Activated naive CD8-positive, alpha-beta T cell treated with anti-CD3 and anti-CD28 coated beads, Interleukin-2, amount 50 U/mL, for 24 hours (primary cell): ENCODE measurements around the gene PCOLCE2.
"Not testable (repeated sequence)": the region's sequence is repeated elsewhere in the genome, so short reads cannot be mapped to it uniquely, and the experiment has no call there.

Source experiments
- ATAC-seq: fragments of 150-1000 bp; cut with Tn5 transposase; one replicate; pipeline ENCODE4 v1.10.0; 2021
- DNase-seq: peaks from one replicate; pipeline ENCODE4 v3.0.0; 2021
- H3K27ac Mint-ChIP-seq: one replicate; pipeline ENCODE4 v1.8.0; 2021; ENCODE audit warnings: mild to moderate bottlenecking, mixed read lengths
- H3K27me3 Mint-ChIP-seq: one replicate; pipeline ENCODE4 v1.8.0; 2021; ENCODE audit warnings: mixed read lengths
- H3K36me3 Mint-ChIP-seq: one replicate; pipeline ENCODE4 v1.8.0; 2021; ENCODE audit warnings: low read depth, mixed read lengths
- H3K4me1 Mint-ChIP-seq: one replicate; pipeline ENCODE4 v1.8.0; 2021; ENCODE audit warnings: mixed read lengths
- H3K4me3 Mint-ChIP-seq: one replicate; pipeline ENCODE4 v1.8.0; 2021; ENCODE audit warnings: mild to moderate bottlenecking, moderate library complexity, mixed read lengths
- H3K9me3 Mint-ChIP-seq: one replicate; pipeline ENCODE4 v1.8.0; 2021; ENCODE audit warnings: mixed read lengths

PCOLCE2 gene

GRCh38 chr3:142888099-142888480 lies 793 bp downstream of the PCOLCE2 start:
- Mint-ChIP-seq H3K9me3 (no peaks in the 10 kb centered on the region), H3K4me3 (peak overlapping the region; percentile 71), H3K27ac (no peak overlapping the region), H3K36me3 (no peaks in the 10 kb centered on the region), H3K4me1 (peaks cover 11% of the 10 kb centered on the region), H3K27me3 (peaks cover 57% of the 10 kb centered on the region)
- peak; percentile 26 for ATAC-seq
- no peak for DNase-seq

GRCh38 chr3:142886940-142887339 lies 1.9 kb downstream of the PCOLCE2 start:
- peaks cover 53% of the 10 kb centered on the region for H3K27me3 Mint-ChIP-seq

GRCh38 chr3:142886021-142886420 lies 2.9 kb downstream of the PCOLCE2 start:
- no peak overlapping the region for H3K4me3 Mint-ChIP-seq
- H3K27me3 Mint-ChIP-seq: peaks cover 45% of the 10 kb centered on the region
- H3K4me1 Mint-ChIP-seq: peaks cover 11% of the 10 kb centered on the region
- no peaks in the 10 kb centered on the region for H3K9me3 Mint-ChIP-seq
- no peak for DNase-seq
- H3K27ac Mint-ChIP-seq: no peak overlapping the region
- H3K36me3 Mint-ChIP-seq: no peaks in the 10 kb centered on the region
- ATAC-seq: no peak

More at GRCh38 chr3:142886940-142887339, 1.9 kb downstream of the PCOLCE2 start:
- no peaks in the 10 kb centered on the region for H3K36me3 Mint-ChIP-seq
- ATAC-seq (no peak), DNase-seq (no peak)
- H3K9me3 Mint-ChIP-seq: no peaks in the 10 kb centered on the region
- H3K27ac Mint-ChIP-seq: no peak overlapping the region
- no peak overlapping the region for H3K4me3 Mint-ChIP-seq
- H3K4me1 Mint-ChIP-seq: peaks cover 11% of the 10 kb centered on the region

- H3K4me3 Mint-ChIP-seq: no peak overlapping the region
- peaks cover 42% of the 10 kb centered on the region for H3K27me3 Mint-ChIP-seq
- no peaks in the 10 kb centered on the region for H3K9me3 Mint-ChIP-seq
- H3K36me3 Mint-ChIP-seq: no peaks in the 10 kb centered on the region
- DNase-seq (no peak), ATAC-seq (no peak)
- peaks cover 9% of the 10 kb centered on the region for H3K4me1 Mint-ChIP-seq
- H3K27ac Mint-ChIP-seq: no peak overlapping the region
Measured at GRCh38 chr3:142884531-142884930, 4.4 kb downstream of the PCOLCE2 start.

DNA sequence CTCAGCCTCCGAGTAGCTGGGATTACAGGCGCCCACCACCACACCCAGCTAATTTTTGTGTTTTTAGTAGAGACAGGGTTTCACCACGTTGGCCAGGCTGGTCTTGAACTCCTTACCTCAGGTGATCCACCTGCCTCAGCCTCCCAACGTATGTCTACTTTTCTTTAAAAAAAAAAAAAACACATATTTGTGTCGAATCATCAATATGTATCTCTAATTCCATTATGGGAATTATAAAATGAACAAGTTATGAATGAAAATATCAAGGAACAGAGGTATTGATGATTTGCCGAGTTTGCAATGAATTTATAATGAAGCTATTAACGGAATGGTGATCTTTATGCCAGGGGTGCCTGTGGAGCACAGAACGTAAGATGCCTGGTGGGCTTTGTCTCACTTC lies 5.3 kb downstream of the PCOLCE2 start:
- peaks cover 41% of the 10 kb centered on the region for H3K27me3 Mint-ChIP-seq
- not testable (repeated sequence) for H3K36me3 Mint-ChIP-seq, ATAC-seq, H3K27ac Mint-ChIP-seq, H3K9me3 Mint-ChIP-seq, DNase-seq, H3K4me1 Mint-ChIP-seq, H3K4me3 Mint-ChIP-seq

DNA sequence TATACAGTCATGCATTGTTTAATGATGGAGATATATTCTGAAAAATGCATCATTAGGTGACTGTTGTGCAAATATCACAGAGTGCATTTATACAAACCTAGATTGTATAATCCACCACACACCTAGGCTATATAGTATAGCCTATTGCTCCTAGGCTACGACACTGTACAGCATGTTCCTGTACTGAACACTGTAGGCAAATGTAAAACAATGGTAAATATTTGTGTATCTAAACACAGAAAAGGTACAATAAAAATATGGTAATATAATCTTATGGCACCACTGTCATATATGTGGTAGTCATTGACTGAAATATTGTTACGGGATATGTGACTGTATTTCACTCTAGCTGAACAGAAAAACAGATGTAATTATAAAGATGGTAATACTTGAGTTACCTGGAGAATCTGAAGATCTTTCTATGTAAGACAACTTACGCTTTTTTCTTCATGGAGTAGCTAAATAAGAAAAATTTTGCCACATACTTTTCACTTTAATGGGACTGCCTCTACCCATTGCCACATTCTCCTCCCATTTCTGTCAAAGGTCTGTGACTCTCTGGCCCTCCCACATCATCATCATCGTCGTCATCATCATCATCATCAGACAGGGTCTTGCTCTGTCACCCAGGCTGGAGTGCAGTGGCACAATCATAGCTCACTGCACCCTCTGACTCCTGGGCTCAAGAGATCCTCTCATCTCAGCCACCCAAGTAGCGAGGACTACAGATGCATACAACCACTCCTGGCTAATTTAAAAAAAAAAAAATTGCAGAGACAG lies 7.2 kb downstream of the PCOLCE2 start:
- Mint-ChIP-seq H3K9me3 (no peaks in the 10 kb centered on the region), H3K4me1 (peaks cover 1% of the 10 kb centered on the region), H3K27me3 (peaks cover 29% of the 10 kb centered on the region), H3K27ac (no peak overlapping the region), H3K36me3 (no peaks in the 10 kb centered on the region), H3K4me3 (no peak overlapping the region)
- ATAC-seq (no peak), DNase-seq (no peak)

- DNase-seq (no peak), ATAC-seq (no peak)
- Mint-ChIP-seq H3K4me1 (peaks cover 10% of the 10 kb centered on the region), H3K27ac (no peak overlapping the region), H3K9me3 (no peaks in the 10 kb centered on the region), H3K4me3 (no peak overlapping the region), H3K36me3 (no peaks in the 10 kb centered on the region), H3K27me3 (peaks cover 12% of the 10 kb centered on the region)
Measured at GRCh38 chr3:142878649-142879300, 10.1 kb downstream of the PCOLCE2 start.

GRCh38 chr3:142876417-142876816 lies 12.5 kb downstream of the PCOLCE2 start:
- ATAC-seq (no peak), DNase-seq (no peak)
- H3K27me3 Mint-ChIP-seq: peaks cover 18% of the 10 kb centered on the region
- H3K4me3 Mint-ChIP-seq: no peak overlapping the region
- H3K4me1 Mint-ChIP-seq: peaks cover 10% of the 10 kb centered on the region
- no peak overlapping the region for H3K27ac Mint-ChIP-seq
- H3K9me3 Mint-ChIP-seq: no peaks in the 10 kb centered on the region
- no peaks in the 10 kb centered on the region for H3K36me3 Mint-ChIP-seq

DNA sequence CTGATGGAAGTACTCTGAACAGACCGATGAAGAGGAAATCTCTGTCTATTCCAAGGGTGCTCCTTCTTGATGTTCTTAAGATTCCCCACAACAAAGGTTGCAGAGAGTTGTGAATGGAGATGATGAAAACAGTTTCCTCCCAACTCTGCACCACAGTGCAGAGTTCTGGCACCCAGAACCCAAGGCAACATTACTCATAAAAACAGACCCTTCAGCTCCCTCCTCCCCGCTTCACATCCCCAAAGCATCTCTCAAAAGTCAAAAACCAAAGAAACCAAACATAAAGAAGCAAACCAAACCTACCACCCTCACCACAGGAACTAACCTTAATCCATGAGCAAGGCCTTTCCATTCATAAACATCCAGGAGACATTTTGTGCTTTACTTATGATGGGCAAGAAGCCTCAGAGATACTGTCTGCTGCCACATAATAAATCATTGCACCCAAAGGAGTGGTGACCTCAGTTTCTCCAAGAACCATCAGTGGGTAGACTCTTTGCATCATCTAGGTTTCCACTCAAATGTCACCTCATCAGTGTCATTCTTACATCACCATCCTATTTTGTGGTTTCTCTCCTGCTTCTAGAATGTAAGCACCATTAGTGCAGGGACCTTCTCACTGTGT lies 13.2 kb downstream of the PCOLCE2 start:
- DNase-seq (no peak), ATAC-seq (peak; percentile 87)
- H3K36me3 Mint-ChIP-seq: no peaks in the 10 kb centered on the region
- H3K4me1 Mint-ChIP-seq: peaks cover 10% of the 10 kb centered on the region
- peak overlapping the region; percentile 85 for H3K27ac Mint-ChIP-seq
- H3K9me3 Mint-ChIP-seq: no peaks in the 10 kb centered on the region
- peak overlapping the region; percentile 41 for H3K4me3 Mint-ChIP-seq
- peaks cover 18% of the 10 kb centered on the region for H3K27me3 Mint-ChIP-seq

- H3K27ac Mint-ChIP-seq: peak overlapping the region; percentile 85
- peaks cover 10% of the 10 kb centered on the region for H3K4me1 Mint-ChIP-seq
- DNase-seq (no peak), ATAC-seq (no peak)
- H3K36me3 Mint-ChIP-seq: no peaks in the 10 kb centered on the region
- H3K27me3 Mint-ChIP-seq: peaks cover 15% of the 10 kb centered on the region
- no peak overlapping the region for H3K4me3 Mint-ChIP-seq
- no peaks in the 10 kb centered on the region for H3K9me3 Mint-ChIP-seq
Measured at GRCh38 chr3:142875099-142875498, 13.8 kb downstream of the PCOLCE2 start.

GRCh38 chr3:142868382-142868781 lies 20.5 kb downstream of the PCOLCE2 start:
- not testable (repeated sequence) for DNase-seq, ATAC-seq, H3K4me3 Mint-ChIP-seq, H3K27ac Mint-ChIP-seq, H3K9me3 Mint-ChIP-seq, H3K36me3 Mint-ChIP-seq
- Mint-ChIP-seq H3K4me1 (peaks cover 11% of the 10 kb centered on the region), H3K27me3 (peaks cover 13% of the 10 kb centered on the region)

- DNase-seq (no peak), ATAC-seq (no peak)
- H3K4me3 Mint-ChIP-seq: no peak overlapping the region
- no peak overlapping the region for H3K27ac Mint-ChIP-seq
- peaks cover 16% of the 10 kb centered on the region for H3K4me1 Mint-ChIP-seq
- H3K27me3 Mint-ChIP-seq: peaks cover 16% of the 10 kb centered on the region
- no peaks in the 10 kb centered on the region for H3K9me3 Mint-ChIP-seq
- no peaks in the 10 kb centered on the region for H3K36me3 Mint-ChIP-seq
Measured at GRCh38 chr3:142866841-142867631, 21.8 kb downstream of the PCOLCE2 start.

- ATAC-seq (peak; percentile 35), DNase-seq (no peak)
- Mint-ChIP-seq H3K27ac (peak overlapping the region; percentile 2), H3K9me3 (no peaks in the 10 kb centered on the region), H3K36me3 (no peaks in the 10 kb centered on the region), H3K4me3 (no peak overlapping the region), H3K27me3 (peaks cover 24% of the 10 kb centered on the region), H3K4me1 (peaks cover 16% of the 10 kb centered on the region)
Measured at GRCh38 chr3:142863930-142864920, 24.7 kb downstream of the PCOLCE2 start.
